Neural cell (in vitro differentiated cells): ENCODE measurements around the gene SBSN. TPM values are rescaled to one million over a fixed set of nuclear protein-coding genes. Genes with fewer than 3 reads are reported as not detected.

Source experiments
- H2AFZ ChIP-seq: fragments of 200-600, 300-800 bp; sonication (generic), shearing (Covaris generic); 2 replicates; pipeline ENCODE4 v1.6.0; 2014; ENCODE audit warnings: low read depth, mild to moderate bottlenecking, antibody characterized with exemption, low read length, moderate library complexity
- H3F3A ChIP-seq: fragments of 200-600 bp; shearing (Covaris generic); 2 replicates; pipeline ENCODE4 v1.6.1; 2016; ENCODE audit warnings: mild to moderate bottlenecking, moderate library complexity, mixed read lengths, antibody characterized with exemption, low read length; ENCODE audit not compliant: insufficient read depth, poor library complexity, severe bottlenecking
- H3K27ac ChIP-seq: fragments of 200-600, 300-800 bp; sonication (generic), shearing (Covaris generic); 2 replicates; pipeline ENCODE4 v1.5.1; 2014; ENCODE audit warnings: mild to moderate bottlenecking, low read length, moderate library complexity
- H3K27me3 ChIP-seq: fragments of 300-800, 200-600 bp; sonication (generic), shearing (Covaris generic); 2 replicates; pipeline ENCODE4 v1.6.0; 2014; ENCODE audit warnings: mild to moderate bottlenecking, low read depth, low read length, moderate library complexity; ENCODE audit not compliant: insufficient read depth
- H3K36me3 ChIP-seq: fragments of 300-800, 200-600 bp; sonication (generic), shearing (Covaris generic); 2 replicates; pipeline ENCODE4 v1.5.1; 2014; ENCODE audit warnings: mild to moderate bottlenecking, antibody characterized with exemption, low read length, moderate library complexity; ENCODE audit not compliant: insufficient read depth
- H3K4me2 ChIP-seq: fragments of 300-800, 200-600 bp; sonication (generic), shearing (Covaris generic); 2 replicates; pipeline ENCODE4 v1.6.0; 2014; ENCODE audit warnings: mild to moderate bottlenecking, low read length
- H3K4me3 ChIP-seq: fragments of 300-800, 200-600 bp; sonication (generic), shearing (Covaris generic); 2 replicates; pipeline ENCODE4 v1.5.1; 2014; ENCODE audit warnings: mild to moderate bottlenecking, low read length, moderate library complexity
- H3K79me2 ChIP-seq: fragments of 200-600 bp; shearing (Covaris generic); replicated peaks from 2 replicates; pipeline ENCODE4 v1.6.0; 2014; ENCODE audit warnings: mild to moderate bottlenecking, low read length, moderate library complexity; ENCODE audit not compliant: insufficient read depth
- H3K9ac ChIP-seq: fragments of 300-800, 200-600 bp; sonication (generic), shearing (Covaris generic); 2 replicates; pipeline ENCODE4 v1.6.1; 2016; ENCODE audit warnings: mild to moderate bottlenecking, low read length, mixed read lengths
- H3K9me2 ChIP-seq: fragments of 200-600 bp; shearing (Covaris generic); 2 replicates; pipeline ENCODE4 v1.6.1; 2016; ENCODE audit warnings: mild to moderate bottlenecking, low read length, mixed read lengths; ENCODE audit not compliant: insufficient read depth
- H3K9me3 ChIP-seq: fragments of 200-600, 300-800 bp; sonication (generic), shearing (Covaris generic); 2 replicates; pipeline ENCODE4 v1.6.1; 2016; ENCODE audit warnings: mild to moderate bottlenecking, mixed run types, low read length, moderate library complexity, mixed read lengths
- H4K20me1 ChIP-seq: fragments of 200-600 bp; shearing (Covaris generic); 2 replicates; pipeline ENCODE4 v1.6.1; 2016; ENCODE audit warnings: mild to moderate bottlenecking, mixed run types; ENCODE audit not compliant: insufficient read depth
- EP300 ChIP-seq: fragments of 450-650 bp; conservative IDR thresholded peaks from 2 replicates; pipeline ENCODE4 v1.6.1; 2014; ENCODE audit warnings: antibody characterized with exemption, mild to moderate bottlenecking, moderate library complexity; ENCODE audit not compliant: poor library complexity, severe bottlenecking
- EZH2 ChIP-seq: fragments of 200-600, 300-800 bp; shearing (Covaris generic), sonication (generic); IDR thresholded peaks from 2 replicates; pipeline ENCODE4 v1.6.1; 2014; ENCODE audit warnings: antibody characterized with exemption, low read length, borderline replicate concordance, mild to moderate bottlenecking; ENCODE audit not compliant: insufficient read depth, poor library complexity, severe bottlenecking
- MXI1 ChIP-seq: fragments of 450-650 bp; conservative IDR thresholded peaks from 2 replicates; pipeline ENCODE4 v1.6.1; 2014; ENCODE audit warnings: antibody characterized with exemption, mild to moderate bottlenecking; ENCODE audit not compliant: poor library complexity, severe bottlenecking
- POLR2AphosphoS5 ChIP-seq: IDR thresholded peaks from 2 replicates; pipeline ENCODE4 v1.6.1; 2012
- RAD21 ChIP-seq: fragments of 450-650 bp; conservative IDR thresholded peaks from 2 replicates; pipeline ENCODE4 v1.6.1; 2014; ENCODE audit warnings: antibody characterized with exemption, mild to moderate bottlenecking, moderate library complexity
- SMC3 ChIP-seq: fragments of 450-650 bp; conservative IDR thresholded peaks from 2 replicates; pipeline ENCODE4 v1.6.1; 2014; ENCODE audit warnings: antibody characterized with exemption, mild to moderate bottlenecking, moderate library complexity; ENCODE audit not compliant: poor library complexity
- TAF1 ChIP-seq: IDR thresholded peaks from 2 replicates; pipeline ENCODE4 v1.6.1; 2012; ENCODE audit warnings: low read depth
- polyA plus RNA-seq: library from polyadenylated mRNA; depleted of rRNA; stranded (reverse); fragments of >200 nt; gene quantifications from 2 replicates; pipeline ENCODE4 v1.2.3, GENCODE V29; 2014
- TF ChIP-seq, protein P1 (sequence below): IDR thresholded peaks from 2 replicates; pipeline ENCODE4 v1.6.1; 2012; ENCODE audit warnings: borderline replicate concordance
- TF ChIP-seq, protein P2 (sequence below): fragments of 450-650 bp; IDR thresholded peaks from 2 replicates; pipeline ENCODE4 v1.5.1; 2014; ENCODE audit warnings: antibody characterized with exemption, mild to moderate bottlenecking, moderate library complexity; ENCODE audit not compliant: poor library complexity, severe bottlenecking

SBSN gene
- polyA plus RNA-seq, 1 donor from 2014 or later, result not detected

DNA sequence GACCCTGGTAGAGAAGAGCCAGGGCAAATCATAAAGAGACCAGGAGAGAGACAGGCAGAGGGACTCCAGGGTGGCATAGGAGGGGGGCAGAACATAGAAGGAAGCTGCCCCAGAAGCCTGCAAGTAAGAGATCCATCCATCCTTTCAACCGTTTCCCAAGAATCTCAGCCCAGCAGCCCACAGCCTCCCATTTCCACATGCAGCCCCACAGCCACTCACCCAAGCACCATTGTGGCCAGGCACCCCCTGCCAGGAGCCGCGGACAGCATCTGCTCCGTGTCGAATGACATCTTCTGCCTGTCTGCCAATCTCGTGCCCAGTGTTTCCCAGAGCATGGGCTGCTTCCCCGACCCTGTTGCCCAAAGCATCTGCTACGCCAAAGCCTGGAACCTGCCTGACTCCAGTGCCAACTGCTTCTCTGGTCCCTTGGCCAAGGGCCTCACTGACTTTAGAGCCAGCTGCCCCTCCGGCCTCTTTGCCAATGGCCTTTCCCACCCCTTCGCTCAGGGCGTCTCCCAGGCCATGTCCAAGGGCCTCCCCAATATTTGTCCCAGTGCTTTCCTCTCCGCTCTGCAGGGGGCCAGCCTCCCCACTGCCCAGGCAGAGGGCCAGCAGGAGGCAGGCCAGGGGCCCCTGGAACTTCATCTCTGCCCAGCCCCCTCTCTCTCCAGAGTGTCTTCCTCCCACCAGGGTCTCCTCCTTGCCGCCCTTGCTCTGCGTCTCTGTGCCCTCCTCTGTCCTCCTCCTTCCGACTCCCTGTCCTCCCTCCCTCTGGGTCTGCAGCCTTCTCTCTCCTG is 15.1 kb downstream of the SBSN start:
- Histone ChIP-seq H3K27ac (no peak overlapping the region), H2AFZ (no peak overlapping the region), H3K79me2 (no peaks in the 10 kb centered on the region), H3F3A (no peaks in the 10 kb centered on the region), H3K4me2 (no peak overlapping the region), H3K9me2 (no peaks in the 10 kb centered on the region), H3K9me3 (no peaks in the 10 kb centered on the region), H3K36me3 (no peaks in the 10 kb centered on the region), H3K4me3 (no peak overlapping the region), H4K20me1 (no peaks in the 10 kb centered on the region), H3K9ac (no peak overlapping the region), H3K27me3 (peaks cover 36% of the 10 kb centered on the region)
- TF ChIP-seq RAD21, result no peak
- TF ChIP-seq POLR2AphosphoS5, result no peak
- TF ChIP-seq EZH2, result no peak
- TF ChIP-seq, protein P1, sequence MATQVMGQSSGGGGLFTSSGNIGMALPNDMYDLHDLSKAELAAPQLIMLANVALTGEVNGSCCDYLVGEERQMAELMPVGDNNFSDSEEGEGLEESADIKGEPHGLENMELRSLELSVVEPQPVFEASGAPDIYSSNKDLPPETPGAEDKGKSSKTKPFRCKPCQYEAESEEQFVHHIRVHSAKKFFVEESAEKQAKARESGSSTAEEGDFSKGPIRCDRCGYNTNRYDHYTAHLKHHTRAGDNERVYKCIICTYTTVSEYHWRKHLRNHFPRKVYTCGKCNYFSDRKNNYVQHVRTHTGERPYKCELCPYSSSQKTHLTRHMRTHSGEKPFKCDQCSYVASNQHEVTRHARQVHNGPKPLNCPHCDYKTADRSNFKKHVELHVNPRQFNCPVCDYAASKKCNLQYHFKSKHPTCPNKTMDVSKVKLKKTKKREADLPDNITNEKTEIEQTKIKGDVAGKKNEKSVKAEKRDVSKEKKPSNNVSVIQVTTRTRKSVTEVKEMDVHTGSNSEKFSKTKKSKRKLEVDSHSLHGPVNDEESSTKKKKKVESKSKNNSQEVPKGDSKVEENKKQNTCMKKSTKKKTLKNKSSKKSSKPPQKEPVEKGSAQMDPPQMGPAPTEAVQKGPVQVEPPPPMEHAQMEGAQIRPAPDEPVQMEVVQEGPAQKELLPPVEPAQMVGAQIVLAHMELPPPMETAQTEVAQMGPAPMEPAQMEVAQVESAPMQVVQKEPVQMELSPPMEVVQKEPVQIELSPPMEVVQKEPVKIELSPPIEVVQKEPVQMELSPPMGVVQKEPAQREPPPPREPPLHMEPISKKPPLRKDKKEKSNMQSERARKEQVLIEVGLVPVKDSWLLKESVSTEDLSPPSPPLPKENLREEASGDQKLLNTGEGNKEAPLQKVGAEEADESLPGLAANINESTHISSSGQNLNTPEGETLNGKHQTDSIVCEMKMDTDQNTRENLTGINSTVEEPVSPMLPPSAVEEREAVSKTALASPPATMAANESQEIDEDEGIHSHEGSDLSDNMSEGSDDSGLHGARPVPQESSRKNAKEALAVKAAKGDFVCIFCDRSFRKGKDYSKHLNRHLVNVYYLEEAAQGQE, result no peak
- no peak for TF ChIP-seq EP300
- TF ChIP-seq TAF1, result no peak
- TF ChIP-seq MXI1, result no peak
- TF ChIP-seq SMC3, result no peak
- TF ChIP-seq, protein P2, sequence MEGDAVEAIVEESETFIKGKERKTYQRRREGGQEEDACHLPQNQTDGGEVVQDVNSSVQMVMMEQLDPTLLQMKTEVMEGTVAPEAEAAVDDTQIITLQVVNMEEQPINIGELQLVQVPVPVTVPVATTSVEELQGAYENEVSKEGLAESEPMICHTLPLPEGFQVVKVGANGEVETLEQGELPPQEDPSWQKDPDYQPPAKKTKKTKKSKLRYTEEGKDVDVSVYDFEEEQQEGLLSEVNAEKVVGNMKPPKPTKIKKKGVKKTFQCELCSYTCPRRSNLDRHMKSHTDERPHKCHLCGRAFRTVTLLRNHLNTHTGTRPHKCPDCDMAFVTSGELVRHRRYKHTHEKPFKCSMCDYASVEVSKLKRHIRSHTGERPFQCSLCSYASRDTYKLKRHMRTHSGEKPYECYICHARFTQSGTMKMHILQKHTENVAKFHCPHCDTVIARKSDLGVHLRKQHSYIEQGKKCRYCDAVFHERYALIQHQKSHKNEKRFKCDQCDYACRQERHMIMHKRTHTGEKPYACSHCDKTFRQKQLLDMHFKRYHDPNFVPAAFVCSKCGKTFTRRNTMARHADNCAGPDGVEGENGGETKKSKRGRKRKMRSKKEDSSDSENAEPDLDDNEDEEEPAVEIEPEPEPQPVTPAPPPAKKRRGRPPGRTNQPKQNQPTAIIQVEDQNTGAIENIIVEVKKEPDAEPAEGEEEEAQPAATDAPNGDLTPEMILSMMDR, result no peak

DNA sequence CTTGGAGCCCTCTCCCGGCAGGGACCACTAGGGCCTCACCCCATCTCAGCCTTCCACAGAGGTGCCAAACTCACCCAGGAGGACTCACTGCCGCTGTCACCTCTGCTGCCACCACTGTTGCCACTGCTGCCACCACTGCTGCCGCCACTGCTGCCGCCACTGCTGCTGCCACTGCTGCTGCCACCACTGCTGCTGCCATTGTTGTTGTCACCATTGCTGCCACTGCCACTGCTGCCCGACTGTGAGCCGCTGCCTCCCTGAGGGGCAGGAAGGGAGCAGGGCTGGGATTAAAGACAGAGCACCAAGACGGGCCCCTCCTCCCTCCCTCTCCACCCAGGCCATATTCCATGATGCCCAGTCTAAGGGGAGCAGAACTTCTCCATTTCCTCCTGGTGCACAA is 16.8 kb downstream of the SBSN start:
- no peak overlapping the region for H3K4me2 ChIP-seq
- no peaks in the 10 kb centered on the region for H3K9me3 ChIP-seq
- no peak overlapping the region for H3K27ac ChIP-seq
- H3K79me2 ChIP-seq, result no peaks in the 10 kb centered on the region
- peaks cover 36% of the 10 kb centered on the region for H3K27me3 ChIP-seq
- H3F3A ChIP-seq, result no peaks in the 10 kb centered on the region
- no peaks in the 10 kb centered on the region for H3K9me2 ChIP-seq
- H3K36me3 ChIP-seq, result no peaks in the 10 kb centered on the region
- no peak overlapping the region for H3K9ac ChIP-seq
- no peaks in the 10 kb centered on the region for H4K20me1 ChIP-seq
- H3K4me3 ChIP-seq, result no peak overlapping the region
- TF ChIP-seq TAF1 (no peak), POLR2AphosphoS5 (no peak), EZH2 (no peak)
- TF ChIP-seq, protein P1, result no peak
- H2AFZ ChIP-seq, result no peak overlapping the region
